H54 (cell line): ENCODE measurements around the gene HTRA3.

Experiments
- DNase-seq: peaks from one replicate; pipeline ENCODE4 v3.0.0; 2011; ENCODE audit warnings: low spot score, mixed read lengths; ENCODE audit not compliant: insufficient read length
- FAIRE-seq: peaks from 3 replicates; lab custom pipeline; 2011; peaks lifted over from hg19 to GRCh38; lab: Jason Lieb, UNC
- POLR2A ChIP-seq: IDR thresholded peaks from 2 replicates; pipeline ENCODE4 v1.6.1; 2011; ENCODE audit warnings: low read depth, mild to moderate bottlenecking, low read length

The HTRA3 gene

DNA sequence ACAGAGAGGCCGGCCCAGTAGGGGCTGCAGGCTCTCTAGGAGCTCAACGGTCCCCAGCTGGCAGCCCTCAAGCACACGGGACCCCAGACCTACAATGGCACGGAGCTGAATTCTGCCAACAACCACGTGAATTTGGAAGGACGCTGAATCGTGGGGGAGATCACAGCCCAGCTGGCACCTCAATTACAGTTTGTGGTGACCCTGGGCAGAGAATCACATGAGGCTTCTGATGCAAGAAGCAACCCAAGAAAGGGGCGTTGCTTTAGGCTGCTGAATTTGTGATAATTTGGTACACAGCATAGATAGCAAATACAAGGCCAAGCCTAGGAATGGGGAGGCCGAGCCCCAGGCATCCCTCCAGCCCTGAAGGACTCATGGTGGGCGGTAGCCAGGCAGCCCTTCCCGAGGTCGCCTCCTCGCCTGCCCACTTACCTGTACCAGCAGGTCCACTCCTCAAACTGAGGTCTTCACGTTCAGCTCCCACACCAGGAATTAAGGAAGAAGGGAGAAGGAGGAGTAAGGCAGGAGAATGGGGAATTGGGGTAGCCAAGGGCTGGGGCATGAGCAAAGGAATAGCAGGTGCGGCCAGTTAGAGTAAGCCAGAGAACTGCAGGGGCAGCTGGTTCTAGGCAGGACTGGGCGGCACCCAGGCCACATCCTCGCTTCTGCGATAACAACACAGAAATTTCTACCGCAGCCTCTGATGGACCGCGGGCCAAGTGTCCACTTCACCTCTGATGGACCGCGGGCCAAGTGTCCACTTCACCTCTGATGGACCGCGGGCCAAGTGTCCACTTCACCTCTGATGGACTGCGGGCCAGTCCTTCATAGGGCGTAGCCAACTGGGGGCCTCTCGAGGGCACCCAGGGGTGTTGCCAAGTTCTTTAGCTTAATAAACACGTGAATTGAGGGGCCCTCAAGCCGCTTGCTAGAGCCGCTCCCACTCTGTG, 23.4 kb upstream of the HTRA3 start:
- TF ChIP-seq POLR2A = no peak
- DNase-seq = no peak
- no peak for FAIRE-seq

DNA sequence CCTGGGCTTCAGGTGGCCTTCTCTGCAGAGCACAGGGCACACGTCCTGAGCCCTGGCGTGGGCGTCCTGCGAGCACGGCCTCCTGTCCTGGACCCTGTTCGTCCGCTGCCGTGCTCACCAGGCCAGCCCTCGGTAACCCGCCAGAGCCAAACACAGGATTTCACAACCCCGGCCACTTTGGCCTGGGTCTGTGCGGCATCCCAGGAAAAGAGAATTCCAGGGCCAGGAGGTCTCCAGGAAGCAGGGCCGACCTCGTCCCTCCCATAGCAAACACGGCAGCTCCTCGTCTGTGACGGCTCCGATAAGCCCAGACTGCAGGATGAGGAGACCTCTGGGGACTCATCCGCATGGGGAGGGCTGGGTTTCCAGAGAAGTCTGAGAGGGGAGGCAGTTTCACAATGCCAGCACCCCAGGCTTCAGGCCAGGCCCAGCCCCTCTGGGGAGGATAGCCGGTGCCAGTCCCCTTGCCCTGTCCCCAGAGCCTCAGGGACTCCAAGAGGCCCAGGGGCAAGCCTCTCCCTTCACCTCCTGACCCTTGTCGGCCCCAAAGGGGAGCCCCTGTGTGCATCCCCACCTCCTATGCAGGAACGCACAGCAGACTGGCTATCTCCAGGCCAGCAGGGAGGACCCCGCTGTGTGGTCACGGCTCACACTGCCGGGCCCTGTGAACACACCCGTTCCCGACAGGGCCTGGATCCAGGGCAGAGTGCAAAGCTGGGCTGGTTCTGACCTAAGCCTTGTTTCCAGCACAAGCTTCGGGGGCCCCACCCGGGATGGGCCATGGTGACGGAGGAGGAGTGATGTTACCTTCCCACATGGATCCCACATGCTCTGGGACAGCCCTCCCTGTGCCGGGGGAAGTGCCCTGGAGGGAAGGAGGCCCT, 22.3 kb upstream of the HTRA3 start:
- FAIRE-seq = no peak
- no peak for DNase-seq
- TF ChIP-seq POLR2A = no peak

DNA sequence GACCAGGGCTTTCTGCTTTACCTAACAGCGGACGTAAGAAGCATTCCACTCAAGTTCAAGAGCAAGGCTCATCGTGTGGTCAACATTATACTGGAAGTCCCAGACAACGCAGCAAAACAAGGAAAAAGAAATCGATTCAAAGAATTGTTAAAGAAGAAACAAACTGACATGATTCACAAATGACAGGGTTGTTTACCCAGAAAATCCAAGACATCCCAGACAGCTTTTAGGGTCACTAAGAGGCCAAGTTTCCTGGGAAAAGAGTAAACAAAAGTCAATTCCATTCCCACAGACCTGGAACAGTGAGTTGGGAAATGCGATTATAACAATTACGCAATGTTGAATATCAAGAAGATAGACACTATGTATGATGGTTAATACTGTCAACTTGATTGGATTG, 21.5 kb upstream of the HTRA3 start:
- FAIRE-seq = no peak
- TF ChIP-seq POLR2A = no peak
- DNase-seq = no peak

DNA sequence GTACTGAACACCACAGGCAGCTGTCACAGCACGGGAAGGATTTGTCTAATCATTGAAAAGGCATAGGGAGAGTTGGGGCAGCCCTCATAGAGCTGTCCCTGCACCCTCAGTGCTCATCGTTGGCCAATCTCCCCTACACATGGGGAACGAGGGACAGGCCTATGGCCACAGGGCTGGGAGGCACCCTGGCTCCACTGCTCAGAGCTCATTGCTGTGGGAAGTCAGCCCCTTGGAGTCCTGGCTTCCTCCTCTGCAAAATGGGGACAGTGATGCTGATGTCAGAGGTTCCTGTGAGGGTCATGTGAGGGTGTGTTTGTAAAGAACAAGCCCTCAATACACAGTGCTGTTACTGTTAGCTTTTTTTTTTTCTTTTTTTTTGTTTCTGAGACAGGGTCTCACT, 19.3 kb upstream of the HTRA3 start:
- DNase-seq (no peak), FAIRE-seq (no peak)
- TF ChIP-seq POLR2A = no peak

DNA sequence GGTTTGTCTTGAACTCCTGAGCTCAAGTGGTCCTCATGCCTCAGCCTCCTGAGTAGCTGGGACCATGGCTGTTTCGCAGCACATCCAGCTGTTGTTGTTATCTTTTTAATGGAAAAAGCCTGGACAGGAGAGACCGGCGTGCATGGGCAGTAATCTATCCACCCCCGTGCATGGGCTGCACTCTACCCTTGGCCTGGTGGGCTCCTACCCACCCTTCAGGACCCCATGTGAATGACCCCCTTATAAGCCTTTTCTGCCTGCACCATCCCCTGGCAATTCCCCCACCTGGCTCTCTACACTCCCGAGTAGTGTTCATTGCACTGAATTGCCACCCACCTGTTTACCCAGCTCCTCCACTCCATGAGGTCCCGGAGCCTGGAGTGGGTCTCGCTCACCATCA, 18.9 kb upstream of the HTRA3 start:
- no peak for FAIRE-seq

DNA sequence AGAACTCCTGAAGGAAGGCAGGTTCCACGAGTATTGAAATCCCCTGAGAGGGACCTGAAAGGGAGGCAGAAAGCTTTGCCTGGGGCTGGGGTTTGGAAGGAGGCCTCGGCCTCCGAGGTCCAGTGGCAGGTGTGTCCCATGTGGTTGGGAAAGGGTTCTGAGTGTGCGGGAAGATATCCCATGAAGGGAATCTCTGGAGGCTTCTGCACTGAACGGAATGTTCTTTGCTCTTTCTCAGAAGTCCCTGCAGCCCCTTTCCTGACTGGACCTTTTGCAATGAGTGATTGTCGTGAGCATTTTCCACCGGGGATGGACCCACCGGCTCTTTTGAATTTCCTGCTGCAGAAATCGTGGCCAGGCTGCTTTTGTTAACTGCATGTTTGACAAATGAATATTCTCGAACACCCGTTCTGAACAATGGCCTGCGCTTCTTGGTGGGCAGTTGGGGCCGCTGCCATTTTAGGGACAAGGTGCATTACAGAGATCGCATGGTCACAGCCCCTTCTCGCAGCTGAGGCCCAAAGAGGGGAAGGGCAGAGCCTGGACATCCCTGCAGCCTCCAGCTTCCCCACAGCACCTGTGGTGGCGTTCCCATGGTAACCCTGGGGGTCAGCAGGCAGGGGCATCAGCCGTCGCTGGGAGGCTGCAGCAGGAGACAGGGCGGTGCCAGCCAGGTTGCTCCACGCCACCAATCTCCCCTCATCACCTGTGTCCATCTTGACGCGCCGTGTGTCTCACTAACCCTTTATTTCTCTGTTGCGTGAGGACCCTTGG, 18.3 kb upstream of the HTRA3 start:
- DNase-seq (no peak), FAIRE-seq (no peak)
- no peak for TF ChIP-seq POLR2A

More for the DNA sequence above, 18.9 kb upstream of the HTRA3 start:
- TF ChIP-seq POLR2A = no peak
- no peak for DNase-seq

DNA sequence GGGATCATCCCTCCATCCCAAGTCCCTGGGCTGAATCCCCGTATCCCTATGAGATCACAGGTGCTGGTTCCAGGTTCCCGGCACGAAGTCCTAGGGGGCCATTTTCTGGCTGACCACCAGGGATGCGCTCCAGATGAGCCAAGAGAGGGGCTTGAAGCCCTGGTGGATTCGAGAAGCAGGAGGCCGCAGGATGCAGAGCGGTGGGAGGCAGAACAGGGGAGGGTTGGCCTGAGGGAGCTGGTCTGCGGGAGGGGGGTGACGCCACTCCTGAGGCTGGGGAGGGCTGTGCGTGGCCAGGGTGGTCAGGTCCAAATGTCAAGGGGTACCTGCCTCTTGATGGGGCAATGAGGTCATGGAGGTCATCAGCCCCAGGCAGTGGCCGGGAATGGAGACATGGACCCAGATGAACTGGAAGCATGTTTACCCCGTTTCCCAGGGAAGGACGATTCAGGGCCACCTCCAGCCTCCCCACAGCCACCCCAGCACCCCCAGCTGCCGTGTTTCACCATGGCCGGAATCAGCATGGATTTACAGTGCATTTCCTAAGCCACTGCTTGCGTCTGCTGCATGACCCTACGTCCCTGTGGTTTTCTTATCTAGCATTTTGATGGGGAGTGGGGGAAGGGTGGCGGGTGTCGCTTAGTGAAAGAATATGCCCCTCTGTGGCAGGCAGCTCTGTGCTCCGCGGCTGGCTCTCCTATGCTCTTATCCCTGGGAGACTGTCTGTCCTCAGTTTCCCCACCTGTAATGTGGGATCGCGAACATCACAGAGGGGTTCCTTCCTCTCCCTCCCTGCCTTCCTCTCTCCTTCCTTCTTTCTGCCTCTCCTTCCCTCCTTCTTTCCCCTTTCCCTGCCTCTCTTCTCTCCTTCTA, 17.0 kb upstream of the HTRA3 start:
- FAIRE-seq (no peak), DNase-seq (no peak)
- no peak for TF ChIP-seq POLR2A

DNA sequence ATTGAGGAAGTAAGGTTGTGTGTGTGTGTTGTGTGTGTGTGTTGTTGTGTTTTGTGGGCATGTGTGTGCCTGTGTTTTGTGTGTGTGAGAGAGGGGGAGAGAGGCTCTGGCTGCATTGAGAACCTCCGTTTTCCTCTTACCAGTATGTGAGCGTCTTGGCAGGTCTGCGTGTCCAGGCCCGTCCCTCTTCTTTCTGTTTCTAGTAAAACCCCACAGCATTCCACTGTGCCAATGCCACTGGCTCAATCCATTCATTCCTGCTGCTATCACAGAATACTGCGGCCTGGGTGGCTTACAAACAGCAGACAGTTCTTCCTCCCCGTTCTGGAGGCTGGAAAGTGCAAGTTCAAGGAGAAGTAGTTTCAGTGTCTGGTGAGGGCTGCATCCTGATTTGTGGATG, 15.5 kb upstream of the HTRA3 start:
- FAIRE-seq (no peak), DNase-seq (no peak)
- no peak for TF ChIP-seq POLR2A

DNA sequence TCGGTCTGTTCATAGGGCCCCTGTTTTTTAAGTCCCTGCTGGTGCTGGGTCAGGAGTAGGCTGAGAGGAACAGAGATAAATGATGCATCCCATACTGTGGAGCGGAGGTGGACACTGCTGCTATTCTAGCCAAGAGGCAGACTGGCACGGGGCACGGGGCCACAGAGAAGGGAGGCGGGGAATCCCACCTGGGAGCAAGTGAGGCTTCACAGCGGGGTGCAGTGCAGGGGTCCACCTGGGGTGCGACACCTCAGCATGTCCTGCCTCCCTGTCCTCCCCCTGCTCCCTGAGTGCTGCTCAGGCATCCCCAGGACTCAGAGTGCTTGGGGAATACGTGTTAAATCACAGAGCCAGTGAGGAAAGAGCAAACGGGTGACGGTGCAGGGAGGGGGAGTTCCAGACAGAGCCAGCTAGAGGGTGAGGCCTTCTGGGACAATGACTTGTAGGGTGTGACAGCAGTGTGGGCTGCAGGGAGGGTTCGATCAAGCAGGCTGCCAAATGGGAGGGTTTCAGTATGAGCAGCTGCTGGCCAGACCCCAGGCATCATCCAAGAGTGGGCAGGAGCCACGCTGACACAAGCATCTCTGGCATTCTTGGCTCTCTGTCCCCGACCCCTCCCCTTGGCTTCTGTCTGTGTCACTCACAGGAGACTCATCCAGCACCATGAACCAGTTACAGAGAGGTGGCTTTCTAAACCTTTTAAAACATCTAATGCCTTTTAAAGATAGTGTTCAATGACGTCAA, 13.7 kb upstream of the HTRA3 start:
- TF ChIP-seq POLR2A = no peak
- no peak for DNase-seq
- FAIRE-seq = no peak

DNA sequence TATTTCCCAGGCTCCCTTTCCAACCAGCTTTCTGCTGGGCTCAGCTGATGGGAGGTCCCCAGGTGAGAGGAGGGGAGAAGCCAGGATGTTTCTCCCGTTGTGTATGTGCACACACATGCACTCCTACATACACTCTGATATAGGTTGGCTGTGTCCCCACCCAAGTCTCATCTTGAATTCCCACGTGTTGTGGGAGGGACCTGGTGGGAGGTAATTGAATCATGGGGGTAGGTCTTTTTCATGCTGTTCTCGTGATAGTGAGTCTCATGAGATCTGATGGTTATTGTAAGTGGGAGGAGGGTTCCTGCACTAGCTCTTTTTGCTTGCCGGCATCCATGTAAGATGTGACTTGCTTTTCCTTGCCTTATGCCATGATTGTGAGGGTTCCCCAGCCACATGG, 11.7 kb upstream of the HTRA3 start:
- DNase-seq (no peak), FAIRE-seq (no peak)
- TF ChIP-seq POLR2A = no peak

DNA sequence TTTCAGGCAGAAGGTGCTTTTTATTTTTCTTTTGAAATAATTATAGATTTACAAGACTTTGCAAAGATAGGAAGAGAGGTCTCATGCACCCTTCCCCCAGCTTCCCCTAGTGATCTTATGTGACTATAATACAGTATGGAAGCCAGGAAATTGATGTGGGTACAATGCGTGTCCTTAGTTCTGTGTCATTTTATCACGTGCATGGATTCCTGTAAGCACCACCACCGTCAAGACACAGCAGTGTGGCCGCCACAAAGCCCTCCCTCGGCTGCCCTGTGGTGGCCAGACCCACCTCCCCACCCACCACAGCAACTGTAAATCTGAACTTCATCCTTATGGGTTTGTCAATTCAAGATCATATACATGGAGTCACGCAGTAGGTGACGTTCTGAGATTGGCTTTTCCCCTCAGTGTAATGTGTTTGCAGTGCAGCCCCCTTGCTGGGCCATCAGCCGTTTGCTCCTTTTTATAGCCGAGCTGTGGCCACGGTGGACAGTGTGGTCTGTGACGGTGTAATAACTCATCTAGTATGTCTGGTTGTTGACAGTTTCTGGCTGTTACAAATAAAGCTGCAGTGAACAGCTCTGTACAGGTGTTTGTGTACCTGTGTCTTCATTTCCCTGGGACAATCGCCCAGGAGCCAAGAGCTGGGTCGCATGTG, 10.9 kb upstream of the HTRA3 start:
- TF ChIP-seq POLR2A = no peak
- DNase-seq (no peak), FAIRE-seq (no peak)
